Panc1 (cell line): ENCODE measurements around the gene PPP4R3A.

Experiments used
- CTCF ChIP-seq: fragments of 450-650 bp; IDR thresholded peaks from 2 replicates; pipeline ENCODE4 v1.5.1; 2017; ENCODE audit warnings: mild to moderate bottlenecking
- POLR2AphosphoS5 ChIP-seq: IDR thresholded peaks from 2 replicates; pipeline ENCODE4 v1.6.1; 2012; ENCODE audit warnings: mild to moderate bottlenecking, low read depth, low read length, moderate library complexity
- REST ChIP-seq, 2 experiments: IDR thresholded peaks; 2 replicates each; pipeline ENCODE4 v1.6.1; 2011 to 2012; ENCODE audit warnings: low read depth in 2 of 2, control low read depth in 1 of 2, low read length in 1 of 2, mild to moderate bottlenecking in 1 of 2, moderate library complexity in 1 of 2; ENCODE audit not compliant: insufficient read depth in 1 of 2
- SIN3A ChIP-seq: IDR thresholded peaks from 2 replicates; pipeline ENCODE4 v1.6.1; 2012; ENCODE audit warnings: low read depth, mild to moderate bottlenecking, low read length, moderate library complexity, borderline replicate concordance; ENCODE audit not compliant: insufficient read depth
- TCF7L2 ChIP-seq: IDR thresholded peaks from 2 replicates; pipeline ENCODE4 v1.6.1; 2011; ENCODE audit warnings: mild to moderate bottlenecking, low read depth, low read length, inconsistent platforms

GRCh38 chr14:91439345-91439744 lies 70.8 kb downstream of the PPP4R3A start:
- no peak for TF ChIP-seq CTCF
- no peak for TF ChIP-seq POLR2AphosphoS5
- TF ChIP-seq REST (IDR thresholded peaks at IDR 0.05; ENCODE audit: insufficient read depth in 1 of 2, low read depth in 2 of 2, low read length in 1 of 2): no peak
- no peak for TF ChIP-seq SIN3A
- no peak for TF ChIP-seq TCF7L2
